Mesodermal cell (in vitro differentiated cells): ENCODE data around the gene CRAT.
A peak's percentile ranks its signal among the peaks of the same experiment; 100 is the strongest.
"Not testable (repeated sequence)": the region's sequence is repeated elsewhere in the genome, so short reads cannot be mapped to it uniquely, and the experiment has no call there.

Source experiments
- H3K27ac ChIP-seq: 2 replicates; pipeline ENCODE4 v1.7.0; 2013; ENCODE audit warnings: mild to moderate bottlenecking, low read depth, low read length, moderate library complexity; ENCODE audit not compliant: severe bottlenecking
- H3K36me3 ChIP-seq: 2 replicates; pipeline ENCODE4 v1.7.1; 2013; ENCODE audit warnings: mild to moderate bottlenecking, low read length, moderate library complexity; ENCODE audit not compliant: control insufficient read depth, insufficient read depth
- H3K4me1 ChIP-seq: one replicate; pipeline ENCODE4 v1.7.1; 2013; ENCODE audit warnings: mild to moderate bottlenecking, low read length; ENCODE audit not compliant: insufficient read depth, control insufficient read depth, poor library complexity, severe bottlenecking
- H3K4me3 ChIP-seq: 2 replicates; pipeline ENCODE4 v1.7.0; 2013; ENCODE audit warnings: low read length, control low read depth, mild to moderate bottlenecking; ENCODE audit not compliant: insufficient read depth, poor library complexity, severe bottlenecking; ENCODE audit errors: extremely low read depth
- H3K9me3 ChIP-seq: 2 replicates; pipeline ENCODE4 v1.7.1; 2013; ENCODE audit warnings: mild to moderate bottlenecking, low read length, moderate library complexity; ENCODE audit not compliant: control insufficient read depth
- WGBS, 2 experiments: methylation state at CpG; one replicate each; pipeline ENCODE4 v1.1.5; 2013; ENCODE audit warnings: missing lambda C conversion rate in 2 of 2; ENCODE audit not compliant: insufficient coverage in 2 of 2; 5-methylcytosine and 5-hydroxymethylcytosine counted together

The CRAT gene

DNA sequence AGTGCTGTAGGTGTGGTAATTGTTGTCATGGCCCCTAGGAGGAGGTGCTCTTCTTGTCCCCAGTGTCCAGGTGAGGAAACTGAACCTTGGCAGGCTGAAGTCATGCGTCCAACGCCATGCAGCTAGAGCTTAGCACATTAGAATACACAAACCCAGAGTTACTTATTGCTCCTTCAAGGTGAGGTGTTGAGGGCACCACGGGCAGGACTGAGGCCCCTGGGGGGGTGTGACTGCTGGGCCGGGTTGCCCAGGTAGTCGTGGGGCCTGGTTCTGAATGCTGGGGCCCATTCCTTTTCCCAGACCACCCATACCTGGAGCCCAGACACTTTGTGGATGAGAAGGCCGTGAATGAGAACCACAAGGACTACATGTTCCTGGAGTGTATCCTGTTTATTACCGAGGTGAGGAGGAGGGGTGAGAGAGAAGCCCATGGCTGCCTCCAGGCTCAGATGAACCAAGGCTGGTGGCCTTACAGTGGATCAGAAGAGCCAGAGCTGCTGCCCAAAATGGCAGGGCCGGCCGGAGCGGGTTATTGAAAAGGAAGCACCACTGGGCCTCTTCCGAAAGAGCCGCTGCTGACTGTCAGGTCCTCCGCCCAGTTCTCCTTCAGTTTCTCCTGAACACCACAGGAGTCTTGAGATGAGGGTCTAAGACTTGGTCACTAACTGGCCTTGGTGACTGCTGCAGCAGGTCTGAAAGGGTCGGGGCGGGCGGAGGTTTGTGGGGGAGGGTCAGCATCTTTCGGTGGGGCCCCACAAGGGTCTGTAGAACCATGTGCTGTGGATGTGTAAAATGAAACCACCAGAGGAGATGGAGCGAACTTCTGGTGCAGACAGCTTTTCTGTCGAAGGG is 26.9 kb upstream of the CRAT start:
- Histone ChIP-seq H3K4me3 (no peak overlapping the region), H3K36me3 (peaks cover 55% of the 10 kb centered on the region), H3K9me3 (no peaks in the 10 kb centered on the region), H3K4me1 (peaks cover 44% of the 10 kb centered on the region), H3K27ac (peak overlapping the region; percentile 100)
- 94 to 95% methylated on average over 10 to 15 of the region's 19 CpGs for WGBS, 2 experiments

DNA sequence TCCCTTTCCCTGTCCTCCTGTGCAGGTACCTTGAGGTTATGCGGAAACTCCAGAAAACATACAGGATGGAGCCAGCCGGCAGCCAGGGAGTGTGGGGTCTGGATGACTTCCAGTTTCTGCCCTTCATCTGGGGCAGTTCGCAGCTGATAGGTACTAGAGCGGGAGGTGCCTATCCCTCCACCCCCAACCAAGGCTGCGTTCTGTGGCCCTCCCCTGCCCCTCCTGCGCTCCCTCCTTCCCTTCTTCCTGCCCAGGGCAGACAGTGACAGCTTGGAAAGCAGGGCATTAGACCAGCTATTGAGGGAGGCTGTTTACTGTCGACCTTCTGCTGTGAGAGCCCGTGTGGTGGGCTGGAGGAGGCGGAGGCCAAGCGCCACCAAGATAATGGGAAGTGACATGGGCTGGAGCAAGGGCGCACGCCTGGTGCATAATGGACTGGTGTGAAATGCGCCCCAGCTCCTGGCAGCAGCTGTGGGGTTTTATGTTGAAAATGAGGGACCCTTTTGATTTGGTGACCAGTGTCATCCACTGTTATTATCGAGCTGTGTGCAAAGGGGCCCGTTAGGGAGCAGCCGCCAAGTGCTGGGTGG is 25.9 kb upstream of the CRAT start:
- WGBS, 2 experiments = 79 to 81% methylated on average over 13 to 14 of the region's 16 CpGs
- Histone ChIP-seq H3K4me3 (no peak overlapping the region), H3K27ac (no peak overlapping the region), H3K9me3 (no peaks in the 10 kb centered on the region), H3K36me3 (peaks cover 50% of the 10 kb centered on the region), H3K4me1 (peaks cover 34% of the 10 kb centered on the region)

DNA sequence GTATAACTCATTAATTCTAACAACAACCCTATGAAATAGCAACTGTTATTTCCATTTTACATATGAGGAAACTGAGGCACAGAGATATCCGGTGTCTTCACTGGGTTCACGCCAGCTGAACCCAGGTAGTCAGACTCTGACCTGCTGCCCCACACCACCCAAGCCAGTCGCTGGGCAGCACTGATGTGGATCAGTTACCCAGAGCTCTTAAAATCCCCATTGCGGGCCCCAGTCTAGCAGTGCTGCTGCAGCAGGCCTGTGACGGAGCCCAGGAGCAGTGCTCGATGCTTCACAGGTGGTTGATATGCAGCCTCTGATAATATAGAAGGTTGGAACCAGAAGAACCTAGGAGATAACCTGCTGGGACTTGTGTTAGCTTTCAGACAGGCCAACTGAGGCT is 24.9 kb upstream of the CRAT start:
- Histone ChIP-seq H3K27ac (no peak overlapping the region), H3K36me3 (peaks cover 60% of the 10 kb centered on the region), H3K4me1 (peaks cover 25% of the 10 kb centered on the region), H3K4me3 (no peak overlapping the region), H3K9me3 (no peaks in the 10 kb centered on the region)
- WGBS, 2 experiments = 99 to 100% methylated on average over 3 to 6 of the region's 6 CpGs

DNA sequence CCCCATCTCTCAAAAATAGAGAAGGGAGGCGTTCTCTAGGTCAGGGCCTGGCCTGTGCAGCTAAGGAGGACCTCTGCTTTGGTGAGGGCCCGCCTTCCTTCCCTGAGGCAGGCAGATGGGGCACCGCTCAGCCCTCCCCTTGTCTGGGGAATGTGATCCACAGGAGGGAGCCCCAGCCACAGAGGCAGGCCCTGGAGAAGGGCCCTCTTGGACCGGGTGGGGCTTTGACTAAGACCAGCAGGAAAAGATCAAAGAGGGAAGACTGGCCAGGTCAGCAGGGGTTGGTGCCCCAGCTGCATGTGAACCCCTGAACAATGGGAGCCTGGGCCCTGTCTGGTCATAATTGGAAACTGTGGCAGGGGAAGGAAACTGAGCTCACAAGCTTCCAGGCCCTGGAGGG is 22.5 kb upstream of the CRAT start:
- Histone ChIP-seq H3K36me3 (peaks cover 77% of the 10 kb centered on the region), H3K27ac (no peak overlapping the region), H3K4me3 (no peak overlapping the region), H3K4me1 (peaks cover 3% of the 10 kb centered on the region), H3K9me3 (no peaks in the 10 kb centered on the region)
- WGBS, 2 experiments = 83 to 87% methylated on average over 4 of the region's 4 CpGs

DNA sequence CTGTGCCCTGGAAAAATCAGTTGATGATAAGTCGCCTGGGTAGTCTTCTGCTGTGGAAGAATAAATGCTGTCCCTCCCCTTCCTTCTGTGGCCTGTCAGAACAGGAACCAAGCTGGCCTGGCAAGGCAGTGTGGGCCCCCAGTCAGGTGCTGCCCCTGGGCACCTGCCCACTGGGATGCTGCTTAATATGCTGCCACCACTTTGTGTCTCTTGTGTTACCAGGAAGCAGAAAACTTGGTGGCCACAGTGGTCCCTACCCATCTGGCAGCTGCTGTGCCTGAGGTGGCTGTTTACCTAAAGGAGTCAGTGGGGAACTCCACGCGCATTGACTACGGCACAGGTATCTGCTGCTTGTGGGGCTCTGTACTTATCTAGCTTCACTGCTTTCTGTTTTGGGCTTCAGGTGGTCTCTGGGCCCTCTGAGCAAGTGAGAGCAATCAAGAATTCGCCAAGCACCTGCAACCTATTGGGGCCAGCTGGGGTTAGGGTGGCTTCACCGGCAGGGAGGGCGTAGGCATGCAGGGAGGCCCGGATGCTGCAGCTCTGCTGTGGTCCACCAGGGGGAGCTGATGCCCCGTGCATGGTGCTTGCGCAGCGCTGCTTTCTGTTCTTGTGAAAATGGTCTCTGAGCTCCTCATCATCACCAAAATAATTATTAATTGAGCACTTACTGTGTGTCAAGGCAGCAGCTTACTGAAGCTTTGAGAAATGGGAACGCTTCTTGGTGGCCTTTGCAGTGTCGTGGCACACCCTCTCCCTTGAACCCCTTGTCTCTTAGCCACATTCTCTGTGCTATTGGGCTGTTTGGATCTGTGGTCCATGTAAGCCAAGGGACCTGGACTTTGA is 20.9 kb upstream of the CRAT start:
- H3K4me1 ChIP-seq = peaks cover 8% of the 10 kb centered on the region
- WGBS, 2 experiments = 40 to 47% methylated on average over 8 to 13 of the region's 13 CpGs
- no peak overlapping the region for H3K27ac ChIP-seq
- no peak overlapping the region for H3K4me3 ChIP-seq
- H3K36me3 ChIP-seq = peaks cover 72% of the 10 kb centered on the region
- no peaks in the 10 kb centered on the region for H3K9me3 ChIP-seq

DNA sequence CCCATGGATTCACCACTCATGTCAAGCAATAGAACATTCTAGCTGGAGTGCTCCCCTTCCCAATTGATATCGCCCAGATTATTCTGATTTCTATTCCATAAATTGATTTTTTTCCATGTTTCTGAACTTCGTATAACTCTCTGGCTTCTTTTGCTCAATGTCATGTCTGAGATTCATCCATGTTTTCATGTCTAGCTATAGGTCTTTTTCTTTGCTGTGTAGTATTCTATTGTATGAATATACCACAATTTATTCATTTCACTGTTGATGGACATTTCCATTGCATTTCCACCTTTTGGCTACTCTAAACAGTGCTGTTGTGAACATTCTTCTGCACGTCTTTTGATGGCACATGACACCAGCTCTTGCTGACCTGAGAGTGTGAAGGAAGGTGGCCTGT is 20.2 kb upstream of the CRAT start:
- Histone ChIP-seq H3K36me3 (peaks cover 66% of the 10 kb centered on the region), H3K4me3 (no peak overlapping the region)
- 45 to 57% methylated on average over 2 to 3 of the region's 3 CpGs for WGBS, 2 experiments

DNA sequence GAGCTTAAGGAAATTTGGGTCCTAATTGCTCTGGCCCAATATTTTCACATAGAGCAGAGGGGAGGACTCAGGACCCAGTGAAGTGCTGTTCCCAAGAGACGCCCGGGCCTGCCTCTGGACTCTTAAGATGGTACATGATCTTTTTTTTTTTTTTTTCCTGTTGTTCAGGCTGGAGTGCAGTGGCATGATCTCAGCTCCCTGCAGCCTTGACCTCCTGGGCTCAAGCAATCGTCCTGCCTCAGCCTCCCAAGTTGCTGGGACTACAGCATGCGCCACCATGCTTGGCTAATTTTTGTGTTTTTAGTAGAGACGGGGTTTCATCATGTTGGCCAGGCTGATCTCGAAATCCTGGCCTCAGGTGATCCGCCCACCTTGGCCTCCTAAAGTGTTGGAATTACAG is 19.7 kb upstream of the CRAT start:
- WGBS, 2 experiments = 93 to 100% methylated on average over 4 of the region's 7 CpGs
- peaks cover 64% of the 10 kb centered on the region for H3K36me3 ChIP-seq
- H3K27ac ChIP-seq, H3K4me3 ChIP-seq, H3K4me1 ChIP-seq, H3K9me3 ChIP-seq: not testable (repeated sequence)

More for the DNA sequence above, 20.2 kb upstream of the CRAT start:
- H3K4me1 ChIP-seq = peaks cover 8% of the 10 kb centered on the region
- no peaks in the 10 kb centered on the region for H3K9me3 ChIP-seq
- no peak overlapping the region for H3K27ac ChIP-seq

DNA sequence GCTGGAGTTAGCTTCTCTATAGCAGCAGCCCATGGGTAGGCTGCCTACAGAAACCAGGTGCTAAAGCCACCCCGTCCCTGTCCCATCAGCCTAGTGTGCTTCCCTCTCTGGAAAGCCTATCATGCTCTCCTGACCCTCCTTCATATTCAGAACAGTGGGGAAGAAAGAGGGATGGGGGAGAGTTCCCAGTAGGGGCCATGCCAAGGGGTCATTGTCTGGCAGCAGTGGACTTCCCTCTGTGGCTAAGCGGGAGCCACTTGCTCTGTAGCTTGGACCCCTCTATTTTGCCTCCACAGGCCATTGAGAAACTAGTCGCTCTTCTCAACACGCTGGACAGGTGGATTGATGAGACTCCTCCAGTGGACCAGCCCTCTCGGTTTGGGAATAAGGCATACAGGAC is 18.1 kb upstream of the CRAT start:
- Histone ChIP-seq H3K4me3 (no peak overlapping the region), H3K9me3 (no peaks in the 10 kb centered on the region), H3K4me1 (peaks cover 8% of the 10 kb centered on the region), H3K36me3 (peaks cover 64% of the 10 kb centered on the region), H3K27ac (no peak overlapping the region)
- 96 to 100% methylated on average over 4 of the region's 5 CpGs for WGBS, 2 experiments

DNA sequence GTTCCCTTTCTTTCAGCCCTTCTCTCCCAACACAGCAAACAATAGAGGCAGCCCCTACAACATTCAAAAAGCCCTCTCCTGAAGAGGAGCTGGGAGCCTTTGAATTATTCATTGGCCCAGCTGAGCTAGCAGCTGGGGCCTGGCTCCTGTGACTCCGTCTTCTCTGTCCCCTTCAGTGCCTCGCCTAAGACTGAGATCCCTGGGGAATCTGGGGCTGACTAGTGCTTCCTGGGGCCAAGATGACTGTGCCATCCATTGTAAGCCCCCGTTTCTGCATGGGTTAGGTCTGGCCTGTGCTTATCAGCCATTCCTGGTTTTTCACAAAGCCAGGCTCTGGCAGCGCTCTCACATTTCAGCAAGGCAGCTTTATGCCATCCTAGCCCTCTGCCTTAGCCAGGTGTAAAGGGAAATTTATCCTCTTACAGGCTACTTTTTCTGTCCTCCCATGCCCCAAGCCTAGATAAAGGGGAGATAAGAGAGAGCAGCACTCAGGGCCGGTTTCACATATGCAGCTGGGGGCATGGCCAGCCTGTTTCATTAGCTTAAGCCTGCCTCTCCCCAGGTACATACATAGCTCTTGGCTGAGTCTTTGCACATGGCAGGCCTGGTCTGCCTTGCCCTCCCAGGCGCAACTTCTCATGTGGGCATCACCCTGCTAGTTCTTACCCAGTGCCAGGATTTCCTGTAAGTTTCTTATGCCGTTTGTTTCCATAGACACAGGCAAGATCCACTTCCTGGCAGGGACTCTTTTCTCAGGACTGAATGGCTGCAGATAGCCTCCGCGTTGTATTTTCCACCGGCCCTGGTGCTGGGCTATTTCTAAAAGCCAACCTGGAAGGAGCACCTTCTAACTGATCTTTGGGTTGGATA is 16.4 kb upstream of the CRAT start:
- peaks cover 62% of the 10 kb centered on the region for H3K36me3 ChIP-seq
- H3K4me1 ChIP-seq = peaks cover 8% of the 10 kb centered on the region
- H3K9me3 ChIP-seq = no peaks in the 10 kb centered on the region
- peak overlapping the region; percentile 76 for H3K27ac ChIP-seq
- 57 to 64% methylated on average over 9 to 10 of the region's 10 CpGs for WGBS, 2 experiments
- H3K4me3 ChIP-seq = no peak overlapping the region

DNA sequence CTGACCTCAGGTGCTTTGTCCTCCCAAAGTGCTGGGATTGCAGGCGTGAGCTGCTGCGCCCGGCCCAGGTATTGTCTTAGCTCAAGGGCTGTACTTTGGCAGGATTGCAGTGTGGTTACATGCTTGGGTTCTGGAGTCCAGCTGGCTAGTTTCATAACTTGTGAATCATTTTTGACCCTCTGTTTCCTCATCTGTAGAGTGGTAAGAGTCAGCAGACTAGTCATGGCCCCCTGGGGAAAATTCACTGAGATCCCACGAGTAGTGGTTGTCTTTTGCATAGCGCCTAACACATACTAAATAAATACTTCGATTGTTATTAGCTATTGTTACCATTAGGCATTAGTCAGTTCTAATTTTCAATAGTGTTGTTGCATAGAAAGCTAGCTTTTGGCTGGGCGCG is 14.9 kb upstream of the CRAT start:
- WGBS, 2 experiments = 94 to 95% methylated on average over 2 to 5 of the region's 8 CpGs
- Histone ChIP-seq H3K4me1 (peaks cover 8% of the 10 kb centered on the region), H3K9me3 (no peaks in the 10 kb centered on the region), H3K4me3 (no peak overlapping the region), H3K27ac (no peak overlapping the region), H3K36me3 (peaks cover 67% of the 10 kb centered on the region)
